ENCODE measurements around the gene CD3G.
A peak's percentile ranks its signal among the peaks of the same experiment; 100 is the strongest.

The CD3G gene

GRCh38 chr11:118328745-118329144 lies 15.4 kb upstream of the CD3G start:
- DNase-seq, result no peak

GRCh38 chr11:118334745-118335144 lies 9.4 kb upstream of the CD3G start:
- no peak for DNase-seq

- no peak for DNase-seq
Observed at GRCh38 chr11:118338637-118339061, 5.5 kb upstream of the CD3G start.

GRCh38 chr11:118339281-118339961 lies 4.7 kb upstream of the CD3G start:
- DNase-seq, result no peak

GRCh38 chr11:118340449-118340848 lies 3.7 kb upstream of the CD3G start:
- no peak for DNase-seq

- no peak for DNase-seq
Observed at GRCh38 chr11:118341261-118341660, 2.9 kb upstream of the CD3G start.

- DNase-seq, result no peak
Observed at GRCh38 chr11:118341815-118342489, 2.2 kb upstream of the CD3G start.

- DNase-seq, result no peak
Observed at GRCh38 chr11:118342503-118343161, 1.5 kb upstream of the CD3G start, which contains the start of gene CD3D. Gene CD3D (minus strand): TSS chr11:118342705. CDS start chr11:118342607, 98 bp downstream.

- no peak for DNase-seq
Observed at GRCh38 chr11:118343248-118343647, 896 bp upstream of the CD3G start.

GRCh38 chr11:118349475-118349874 lies 5.3 kb downstream of the CD3G start:
- DNase-seq, result no peak

GRCh38 chr11:118353084-118353710 lies 9.1 kb downstream of the CD3G start:
- DNase-seq, result no peak

- no peak for DNase-seq
Observed at GRCh38 chr11:118358071-118358470, 13.9 kb downstream of the CD3G start.

GRCh38 chr11:118359295-118359958 lies 15.3 kb downstream of the CD3G start, which contains the start of gene UBE4A:
Gene UBE4A (plus strand): TSS chr11:118359600. CDS start chr11:118365081, 5,481 bp downstream.
- peak; percentile 74 for DNase-seq

- DNase-seq, result no peak
Observed at GRCh38 chr11:118364956-118365615, 20.9 kb downstream of the CD3G start.

GRCh38 chr11:118366287-118366686 lies 22.1 kb downstream of the CD3G start:
- DNase-seq, result peak; percentile 39

GRCh38 chr11:118370774-118371173 lies 26.6 kb downstream of the CD3G start:
- no peak for DNase-seq

- DNase-seq, result no peak
Observed at GRCh38 chr11:118373263-118373662, 29.1 kb downstream of the CD3G start.

- DNase-seq, result no peak
Observed at GRCh38 chr11:118373871-118374270, 29.7 kb downstream of the CD3G start.

GRCh38 chr11:118374729-118375128 lies 30.6 kb downstream of the CD3G start:
- DNase-seq, result no peak

GRCh38 chr11:118375978-118376377 lies 31.8 kb downstream of the CD3G start:
- no peak for DNase-seq

GRCh38 chr11:118379497-118379896 lies 35.4 kb downstream of the CD3G start:
- DNase-seq, result no peak

GRCh38 chr11:118380571-118380970 lies 36.4 kb downstream of the CD3G start:
- no peak for DNase-seq
